Erythroblast (primary cell): ENCODE results near the gene NUAK1.

Experiments
- GATA1 ChIP-seq: IDR thresholded peaks from 2 replicates; pipeline ENCODE4 v1.6.1; 2011; ENCODE audit warnings: low read depth, mild to moderate bottlenecking, control low read depth, low read length, moderate library complexity
- POLR2A ChIP-seq: IDR thresholded peaks from 2 replicates; pipeline ENCODE4 v1.6.1; 2011; ENCODE audit warnings: mild to moderate bottlenecking, low read length

GRCh38 chr12:106071686-106072085 lies 67.1 kb downstream of the NUAK1 start:
- TF ChIP-seq POLR2A, result no peak
- no peak for TF ChIP-seq GATA1
